CD4-positive, alpha-beta T cell (primary cell): ENCODE data around the gene TTC1. TPM values are rescaled to one million over a fixed set of nuclear protein-coding genes. Genes with fewer than 3 reads are reported as not detected.
A peak's percentile ranks its signal among the peaks of the same experiment; 100 is the strongest.

Experiments
- ATAC-seq: fragments of 200-7000 bp; cut with Tn5 transposase; one replicate; pipeline ENCODE4 v1.10.0; 2022; ENCODE audit warnings: mild to moderate bottlenecking; ENCODE audit not compliant: poor library complexity
- CTCF ChIA-PET: fragments of 350-600 bp; sonication (Branson Sonifier 250); formaldehyde crosslinking; loops from one replicate; lab custom pipeline; 2021; ENCODE audit warnings: antibody characterized with exemption, inconsistent platforms; lab: Charles Lee
- POLR2A ChIA-PET: fragments of 350-600 bp; sonication (Branson Sonifier 250); formaldehyde crosslinking; loops from one replicate; lab custom pipeline; 2021; ENCODE audit warnings: antibody characterized with exemption, inconsistent platforms; lab: Charles Lee
- DNase-seq, 14 experiments: peaks; one replicate each; pipeline ENCODE4 v3.0.0-alpha.2; 2013 to 2020; ENCODE audit warnings: mixed read lengths in 2 of 14
- H3K27ac ChIP-seq, 2 donors: one replicate each; pipeline versions ENCODE4 v1.5.1 to v1.7.0; 2013; ENCODE audit warnings: low read length in 2 of 2, low read depth in 1 of 2, mild to moderate bottlenecking in 1 of 2
- H3K27me3 ChIP-seq, 2 experiments: 1 replicate in 1 of 2; 2 replicates in 1 of 2; pipeline versions ENCODE4 v1.6.1 to v1.7.0; 2013; ENCODE audit warnings: low read length in 2 of 2, control low read depth in 1 of 2, mild to moderate bottlenecking in 1 of 2, moderate library complexity in 1 of 2; ENCODE audit not compliant: insufficient read depth in 2 of 2, control insufficient read depth in 1 of 2
- H3K36me3 ChIP-seq: one replicate; pipeline ENCODE4 v1.6.1; 2013; ENCODE audit warnings: low read length, control low read depth; ENCODE audit not compliant: insufficient read depth
- H3K4me1 ChIP-seq: one replicate; pipeline ENCODE4 v1.6.1; 2013; ENCODE audit warnings: low read length, control low read depth; ENCODE audit not compliant: insufficient read depth
- H3K4me3 ChIP-seq: one replicate; pipeline ENCODE4 v1.5.1; 2013; ENCODE audit warnings: mild to moderate bottlenecking, low read length, moderate library complexity
- H3K9me3 ChIP-seq, 2 experiments: 1 replicate in 1 of 2; 2 replicates in 1 of 2; pipeline versions ENCODE4 v1.6.1 to v1.7.0; 2013; ENCODE audit warnings: low read length in 2 of 2, mild to moderate bottlenecking in 2 of 2, control low read depth in 1 of 2, moderate library complexity in 1 of 2; ENCODE audit not compliant: control insufficient read depth in 1 of 2, insufficient read depth in 1 of 2
- H3K27ac Mint-ChIP-seq: one replicate; pipeline ENCODE4 v1.8.0; 2020; ENCODE audit warnings: mixed read lengths
- H3K27me3 Mint-ChIP-seq: one replicate; pipeline ENCODE4 v1.8.0; 2021; ENCODE audit warnings: mixed read lengths
- H3K36me3 Mint-ChIP-seq: one replicate; pipeline ENCODE4 v1.8.0; 2021; ENCODE audit warnings: low read depth, mixed read lengths
- H3K4me1 Mint-ChIP-seq: one replicate; pipeline ENCODE4 v1.8.0; 2021; ENCODE audit warnings: low read depth, mixed read lengths
- H3K4me3 Mint-ChIP-seq: one replicate; pipeline ENCODE4 v1.8.0; 2020; ENCODE audit warnings: mild to moderate bottlenecking, mixed read lengths
- H3K9me3 Mint-ChIP-seq: one replicate; pipeline ENCODE4 v1.8.0; 2020; ENCODE audit warnings: mixed read lengths
- CTCF ChIP-seq: fragments of 200-600 bp; IDR thresholded peaks from one replicate; pipeline ENCODE4 v1.8.0; 2022; ENCODE audit warnings: antibody characterized with exemption, mild to moderate bottlenecking
- intact Hi-C, 2 experiments: fragments of 100-400 bp; cut with DNase I in 1 of 2; cut with micrococcal nuclease in 1 of 2; formaldehyde crosslinking; loops; one replicate each; pipeline versions ENCODE4 v1.15.1 to v1.9.0; 2023 to 2025; cut with DNase I, micrococcal nuclease
- polyA plus RNA-seq, 2 donors: library from polyadenylated mRNA; unstranded; fragments of 120-200 nt; gene quantifications; one replicate each; pipeline ENCODE4 v1.2.1, GENCODE V29; 2013
- total RNA-seq, 174 experiments: library from RNA in 2 of 174; stranded (reverse) in 2 of 174; gene quantifications; one replicate each; pipeline ENCODE4 v1.2.3 and lab custom pipeline; 2021 to 2026

Gene TTC1
- 10 to 100 TPM; 15.9 to 16.3 TPM for total RNA-seq
- polyA plus RNA-seq (2013, experiment 1 of 2): 48.4 TPM
- 47.4 TPM for polyA plus RNA-seq (2013, experiment 2 of 2)
- total RNA-seq (lab: John Stamatoyannopoulos, UW): 28.6 to 128 (median 59.4) reads per million in 172 experiments

DNA sequence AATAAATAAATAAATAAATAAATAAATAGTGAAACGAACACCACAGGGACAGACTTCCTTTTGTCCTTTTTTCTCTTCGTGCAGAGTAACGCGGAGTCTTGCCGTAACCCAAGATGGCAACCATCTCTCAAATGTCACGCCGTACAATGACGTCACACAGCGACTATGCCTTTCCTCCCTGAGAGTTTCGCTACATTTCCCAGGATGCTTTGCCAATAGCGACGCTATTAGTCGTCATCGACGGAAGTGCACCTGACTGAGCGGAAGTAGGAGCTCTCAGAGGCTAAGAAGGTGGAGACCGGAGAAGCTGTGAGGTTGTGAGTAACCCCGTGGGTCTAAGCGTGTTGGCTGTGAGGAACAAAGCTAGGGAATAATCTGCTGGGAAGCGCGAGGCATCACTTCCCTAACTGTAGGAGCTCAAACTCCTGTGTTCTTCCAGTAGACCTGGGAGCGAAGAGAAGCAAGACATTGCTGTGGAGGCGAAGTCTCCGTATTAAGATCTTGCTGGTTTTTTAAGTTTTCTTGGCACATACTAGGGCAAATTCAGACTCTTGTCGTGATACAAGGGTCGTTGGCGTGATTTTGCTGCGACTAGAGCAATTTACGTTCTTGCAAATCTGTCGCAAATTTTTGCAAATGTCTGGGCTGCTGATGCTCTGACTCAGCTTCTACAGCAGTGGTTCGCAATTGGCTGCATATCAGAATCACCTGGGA, at the start of gene TTC1:
Gene TTC1, plus strand, starts transcription at position 263 of the 714 bp plus-strand sequence. CDS start 1,390 bp downstream, outside the sequence.
- H3K27me3 ChIP-seq: no peaks in the 10 kb centered on the region
- POLR2A ChIA-PET: interaction anchor here (1.7 to 2.3 kb wide), 4 partner anchors 12 to 410 kb away, joined by 8 to 17 read pairs (median 10); partner anchors contain the start of genes PWWP2A and SLU7
- Mint-ChIP-seq H3K4me3 (peak within 1 kb of the TSS; percentile 92), H3K9me3 (no peaks in the 10 kb centered on the region), H3K36me3 (peaks cover 37% of the 10 kb centered on the region), H3K4me1 (peaks cover 30% of the 10 kb centered on the region), H3K27ac (peak within 1 kb of the TSS; percentile 92), H3K27me3 (no peaks in the 10 kb centered on the region)
- peak; percentile 97 for ATAC-seq
- peak within 1 kb of the TSS; percentile 65 to 75 for H3K27ac ChIP-seq
- CTCF ChIA-PET: interaction anchor here (1.4 to 4.2 kb wide), 4 partner anchors 13 to 430 kb away, joined by 4 to 29 read pairs (median 6); partner anchors contain the start of gene PWWP2A
- DNase-seq: peak; percentile 83 to 99 (median 90)
- H3K4me1 ChIP-seq: peaks cover 18% of the 10 kb centered on the region
- peaks cover 28% of the 10 kb centered on the region for H3K36me3 ChIP-seq
- no peaks in the 10 kb centered on the region for H3K9me3 ChIP-seq
- peak within 1 kb of the TSS; percentile 70 for H3K4me3 ChIP-seq
- no peak for TF ChIP-seq CTCF
- intact Hi-C loops: loop anchor here (2.0 to 5.0 kb wide), 4 partner anchors 108 to 800 kb away; partner anchors contain the start of genes IL12B (in 1 of the 2), PWWP2A (in 1 of the 2), RNF145 (in 1 of the 2) and SLU7 (in 1 of the 2)

DNA sequence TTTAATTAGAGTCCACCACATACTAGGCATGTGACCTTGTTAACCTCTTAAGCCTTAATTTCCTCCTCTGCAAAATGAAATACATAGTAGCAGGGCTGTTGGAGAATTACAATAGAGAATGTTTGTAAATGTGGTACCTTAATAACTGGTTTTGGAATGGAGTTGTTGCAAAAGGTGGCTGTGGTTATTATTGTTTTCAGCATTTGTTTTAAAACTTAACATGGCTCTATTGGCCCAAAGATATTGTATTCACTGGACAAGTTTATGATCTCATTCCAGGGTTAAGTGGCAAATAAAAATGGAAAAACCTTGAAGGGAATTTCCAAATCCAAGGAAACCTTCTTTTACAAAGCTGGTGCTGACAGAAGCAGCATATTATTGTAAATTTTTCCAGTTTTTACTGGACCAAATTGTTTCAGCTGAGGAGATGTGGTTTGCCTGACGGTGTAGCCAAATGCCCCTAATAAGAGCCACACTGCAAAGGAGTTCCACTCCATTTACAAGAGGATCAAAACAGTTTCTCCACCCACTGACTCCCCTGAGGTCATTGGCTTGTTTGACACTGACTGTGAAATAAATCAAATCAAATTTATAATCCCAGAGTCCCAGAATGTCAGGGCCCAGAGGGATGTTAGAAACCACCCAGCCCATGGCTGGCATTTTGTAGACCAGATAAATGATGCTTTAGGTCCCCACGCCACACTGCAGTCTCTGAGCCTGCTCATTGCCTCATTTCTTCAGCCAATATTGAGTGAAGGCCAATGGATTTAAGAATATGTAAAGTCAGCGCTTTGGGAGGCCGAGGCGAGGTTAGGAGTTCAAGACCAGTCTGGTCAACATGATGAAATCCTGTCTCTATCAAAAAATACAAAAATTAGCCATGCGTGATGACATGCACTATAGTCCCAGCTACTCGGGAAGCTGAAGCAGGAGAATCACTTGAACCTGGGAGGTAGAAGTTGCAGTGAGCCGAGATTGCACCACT, 47.5 kb upstream of the TTC1 start:
- Mint-ChIP-seq H3K4me3 (no peak overlapping the region), H3K9me3 (no peaks in the 10 kb centered on the region), H3K27ac (no peak overlapping the region), H3K36me3 (no peaks in the 10 kb centered on the region), H3K27me3 (peaks cover 22% of the 10 kb centered on the region), H3K4me1 (no peaks in the 10 kb centered on the region)
- Histone ChIP-seq H3K9me3 (no peaks in the 10 kb centered on the region), H3K27ac (no peak overlapping the region), H3K4me3 (no peak overlapping the region), H3K4me1 (peaks cover 4% of the 10 kb centered on the region), H3K27me3 (peaks cover 0 to 2% of the 10 kb centered on the region in 2 experiments), H3K36me3 (no peaks in the 10 kb centered on the region)
- intact Hi-C loops: no loop called here
- no peak for TF ChIP-seq CTCF
- ChIA-PET CTCF (no interaction called here), POLR2A (no interaction called here)
- ATAC-seq (no peak), DNase-seq (no peak)

DNA sequence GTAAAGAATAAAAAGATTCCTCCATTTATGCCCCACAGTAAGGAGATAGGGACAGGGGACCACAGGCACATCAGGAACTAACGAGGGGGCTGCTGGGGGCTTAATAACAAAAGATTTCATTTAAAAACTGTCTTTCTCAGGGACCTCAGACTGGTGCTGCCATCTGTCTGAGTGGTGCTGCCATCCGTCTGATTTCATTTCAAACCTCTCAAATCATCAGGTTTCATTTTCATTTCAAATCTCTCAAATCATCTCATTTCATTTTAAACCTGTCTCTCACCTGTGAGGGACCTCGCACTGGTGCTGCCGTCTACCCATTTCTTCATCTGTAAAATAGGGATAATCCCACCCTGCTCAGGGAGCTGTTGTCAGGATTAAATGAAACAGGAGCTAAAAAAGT, 46.7 kb upstream of the TTC1 start:
- Histone ChIP-seq H3K4me3 (no peak overlapping the region), H3K27ac (no peak overlapping the region), H3K9me3 (no peaks in the 10 kb centered on the region), H3K4me1 (peaks cover 4% of the 10 kb centered on the region), H3K36me3 (no peaks in the 10 kb centered on the region), H3K27me3 (peaks cover 0 to 2% of the 10 kb centered on the region in 2 experiments)
- CTCF ChIA-PET: no interaction called here
- intact Hi-C loops: no loop called here
- no peak overlapping the region for H3K4me3 Mint-ChIP-seq
- no peaks in the 10 kb centered on the region for H3K36me3 Mint-ChIP-seq
- no peaks in the 10 kb centered on the region for H3K9me3 Mint-ChIP-seq
- no peak for TF ChIP-seq CTCF
- DNase-seq (no peak), ATAC-seq (no peak)
- H3K4me1 Mint-ChIP-seq: no peaks in the 10 kb centered on the region
- POLR2A ChIA-PET: no interaction called here
- H3K27ac Mint-ChIP-seq: no peak overlapping the region
- peaks cover 29% of the 10 kb centered on the region for H3K27me3 Mint-ChIP-seq
